Gastrocnemius medialis (tissue), 4 donors: ENCODE data around the gene MFSD6L. TPM values are rescaled to one million over a fixed set of nuclear protein-coding genes. Genes with fewer than 3 reads are reported as not detected.

Experiments
- ATAC-seq, 2 donors: fragments of 150-250 bp; one replicate each; pipeline ENCODE4 v1.9.1; 2016
- DNase-seq, 2 donors: peaks; one replicate each; pipeline ENCODE4 v3.0.0-alpha.2; 2019
- H3K27ac ChIP-seq, 4 donors: fragments of 200-600 bp; sonication (generic); 1 replicate in 1 of 4; 2 replicates in 3 of 4; pipeline ENCODE4 v1.5.1; 2016 to 2018; ENCODE audit warnings: mild to moderate bottlenecking in 2 of 4, moderate library complexity in 1 of 4
- H3K27me3 ChIP-seq, 3 donors: fragments of 200-600 bp; sonication (generic) in 2 of 3; 1 replicate in 1 of 3; 2 replicates in 2 of 3; pipeline versions ENCODE4 v1.5.1 to v1.6.0; 2016 to 2019; ENCODE audit warnings: mild to moderate bottlenecking in 1 of 3, moderate library complexity in 1 of 3
- H3K36me3 ChIP-seq, 2 donors: fragments of 200-600 bp; sonication (generic) in 1 of 2; one replicate each; pipeline ENCODE4 v1.5.1; 2017 to 2018
- H3K4me1 ChIP-seq, 2 donors: fragments of 200-600 bp; sonication (generic) in 1 of 2; one replicate each; pipeline ENCODE4 v1.5.1; 2016 to 2017; ENCODE audit warnings: mild to moderate bottlenecking in 2 of 2
- H3K4me3 ChIP-seq, 4 donors: fragments of 200-600 bp; sonication (generic) in 3 of 4; 1 replicate in 1 of 4; 2 replicates in 3 of 4; pipeline ENCODE4 v1.5.1; 2016 to 2019; ENCODE audit warnings: mild to moderate bottlenecking in 2 of 4
- H3K9me3 ChIP-seq, 3 donors: fragments of 200-600 bp; sonication (generic) in 2 of 3; 1 replicate in 1 of 3; 2 replicates in 2 of 3; pipeline ENCODE4 v1.5.1; 2016 to 2019
- CTCF ChIP-seq, 5 experiments: fragments of 450-650 bp in 3 of 5; fragments of 200-600 bp in 2 of 5; sonication (generic) in 2 of 5; IDR thresholded peaks in 4 of 5; conservative IDR thresholded peaks in 1 of 5; 1 replicate in 4 of 5; 2 replicates in 1 of 5; pipeline ENCODE4 v1.5.1; 2016 to 2019; ENCODE audit warnings: antibody characterized with exemption in 5 of 5, mild to moderate bottlenecking in 3 of 5, moderate library complexity in 3 of 5
- POLR2A ChIP-seq, 2 donors: fragments of 450-650 bp; IDR thresholded peaks; one replicate each; pipeline ENCODE4 v1.6.1; 2017; ENCODE audit warnings: antibody characterized with exemption in 2 of 2, mild to moderate bottlenecking in 2 of 2, moderate library complexity in 2 of 2
- in situ Hi-C, 4 donors: fragments of 200-750 bp; cut with MboI; loops; one replicate each; pipeline versions ENCODE4 v1.15.0 to v1.8.0; 2017; ENCODE audit warnings: low sequenced_read_pairs in 4 of 4
- intact Hi-C: fragments of 100-400 bp; cut with DNase I; formaldehyde crosslinking; loops from one replicate; pipeline ENCODE4 v1.15.1; 2023; ENCODE audit warnings: low total_unique reads
- total RNA-seq, 4 donors: library from RNA; depleted of rRNA; stranded (reverse); fragments of >200 nt; gene quantifications; one replicate each; pipeline versions ENCODE4 v1.1.0 to v1.2.3, GENCODE V29; 2016

The MFSD6L gene
- total RNA-seq, 4 donors from 2014 or later = not detected

- Histone ChIP-seq H3K27ac (no peak overlapping the region), H3K9me3 (no peaks in the 10 kb centered on the region), H3K36me3 (no peaks in the 10 kb centered on the region), H3K4me3 (no peak overlapping the region), H3K4me1 (no peaks in the 10 kb centered on the region), H3K27me3 (no peaks in the 10 kb centered on the region)
- ATAC-seq (no peak), DNase-seq (no peak)
- in situ Hi-C loops = loop anchor here in 1 of 4 donors (10.0 kb wide), 1 partner anchor 64 kb away; no protein-coding TSS in a partner anchor
- no peak for TF ChIP-seq POLR2A (IDR thresholded peaks at IDR 0.05)
- TF ChIP-seq CTCF (IDR thresholded peaks at IDR 0.05 in 4 of 5, conservative IDR thresholded peaks at IDR 0.05 in 1 of 5) = no peak
- intact Hi-C loops = no loop called here
Observed at GRCh38 chr17:8788998-8789397, 10.2 kb downstream of the MFSD6L start.

GRCh38 chr17:8785547-8786413 is 13.4 kb downstream of the MFSD6L start:
- Histone ChIP-seq H3K36me3 (no peaks in the 10 kb centered on the region), H3K4me1 (no peaks in the 10 kb centered on the region), H3K27me3 (no peaks in the 10 kb centered on the region), H3K4me3 (no peak overlapping the region), H3K9me3 (no peaks in the 10 kb centered on the region), H3K27ac (no peak overlapping the region)
- intact Hi-C loops = no loop called here
- no peak for ATAC-seq
- TF ChIP-seq POLR2A (IDR thresholded peaks at IDR 0.05) = no peak
- TF ChIP-seq CTCF (IDR thresholded peaks at IDR 0.05 in 4 of 5, conservative IDR thresholded peaks at IDR 0.05 in 1 of 5) = peak in 4 of 5 experiments; percentile 45 to 65 (median 57)
- peak; percentile 14 to 25 for DNase-seq
- in situ Hi-C loops = loop anchor here in 1 of 4 donors (10.0 kb wide), 1 partner anchor 61 kb away; no protein-coding TSS in a partner anchor

- H3K27ac ChIP-seq = no peak overlapping the region
- in situ Hi-C loops = loop anchor here in 1 of 4 donors (10.0 kb wide), 1 partner anchor 57 kb away; no protein-coding TSS in a partner anchor
- DNase-seq (no peak), ATAC-seq (no peak)
- no peak for TF ChIP-seq POLR2A (IDR thresholded peaks at IDR 0.05)
- TF ChIP-seq CTCF (IDR thresholded peaks at IDR 0.05 in 4 of 5, conservative IDR thresholded peaks at IDR 0.05 in 1 of 5) = no peak
- H3K27me3 ChIP-seq = no peaks in the 10 kb centered on the region
- no peak overlapping the region for H3K4me3 ChIP-seq
- no peaks in the 10 kb centered on the region for H3K4me1 ChIP-seq
- no peaks in the 10 kb centered on the region for H3K36me3 ChIP-seq
- intact Hi-C loops = no loop called here
- no peaks in the 10 kb centered on the region for H3K9me3 ChIP-seq
Observed at GRCh38 chr17:8782176-8782575, 17.0 kb downstream of the MFSD6L start.

GRCh38 chr17:8781776-8782175 is 17.4 kb downstream of the MFSD6L start:
- no peaks in the 10 kb centered on the region for H3K9me3 ChIP-seq
- H3K27ac ChIP-seq = no peak overlapping the region
- no peak for ATAC-seq
- in situ Hi-C loops (loop anchor here in 1 of 4 donors (10.0 kb wide), 1 partner anchor 57 kb away; no protein-coding TSS in a partner anchor), intact Hi-C loops (no loop called here)
- H3K4me3 ChIP-seq = no peak overlapping the region
- no peaks in the 10 kb centered on the region for H3K27me3 ChIP-seq
- TF ChIP-seq POLR2A (IDR thresholded peaks at IDR 0.05) = no peak
- H3K4me1 ChIP-seq = no peaks in the 10 kb centered on the region
- no peaks in the 10 kb centered on the region for H3K36me3 ChIP-seq
- no peak for DNase-seq

- Histone ChIP-seq H3K9me3 (no peaks in the 10 kb centered on the region), H3K4me3 (no peak overlapping the region), H3K27me3 (no peaks in the 10 kb centered on the region), H3K36me3 (no peaks in the 10 kb centered on the region), H3K27ac (no peak overlapping the region), H3K4me1 (no peaks in the 10 kb centered on the region)
- DNase-seq (no peak), ATAC-seq (no peak)
- intact Hi-C loops = no loop called here
- no peak for TF ChIP-seq POLR2A (IDR thresholded peaks at IDR 0.05)
- TF ChIP-seq CTCF (IDR thresholded peaks at IDR 0.05 in 4 of 5, conservative IDR thresholded peaks at IDR 0.05 in 1 of 5) = no peak
- in situ Hi-C loops = no loop called here
Observed at GRCh38 chr17:8776881-8777280, 22.3 kb downstream of the MFSD6L start.
